Measurements from ENCODE around the gene ZAR1L.

The ZAR1L gene

DNA sequence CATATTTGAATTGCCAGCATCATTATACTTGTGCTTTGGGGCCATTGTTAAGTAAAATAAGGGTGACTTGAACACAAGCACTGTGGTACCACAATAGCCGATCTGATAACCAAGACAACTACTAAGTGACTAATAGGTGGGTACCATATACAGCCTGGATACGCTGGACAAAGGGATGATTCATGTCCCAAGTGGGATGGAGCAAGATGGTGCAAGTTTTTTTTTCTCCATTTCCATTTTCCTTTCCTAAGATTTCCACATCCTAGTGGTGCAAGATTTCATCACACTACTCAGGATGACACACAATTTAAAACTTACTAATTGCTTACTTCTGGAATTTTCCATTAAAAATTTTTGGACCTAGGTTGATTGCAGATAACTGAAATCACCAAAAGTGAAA is 15.3 kb upstream of the ZAR1L start:
- no peak overlapping the region for H2BK12ac ChIP-seq (ENCODE audit: low read length)
- no peaks in the 10 kb centered on the region for H3K79me1 ChIP-seq (ENCODE audit: low read depth, low read length)
- H3K9me3 ChIP-seq (replicated peaks in 1 of 2; ENCODE audit: control insufficient read depth in 2 of 2, insufficient read depth in 1 of 2, low read depth in 1 of 2, low read length in 2 of 2): peaks cover 2 to 7% of the 10 kb centered on the region in 2 donors
- H3K14ac ChIP-seq (ENCODE audit: low read length): no peak overlapping the region
- no peak overlapping the region for H3K27ac ChIP-seq (replicated peaks; ENCODE audit: low read length)
- H3K27me3 ChIP-seq (ENCODE audit: control insufficient read depth in 3 of 3, insufficient read depth in 3 of 3, low read depth in 1 of 3, low read length in 3 of 3): no peaks in the 10 kb centered on the region
- H2BK15ac ChIP-seq (ENCODE audit: low read length): no peak overlapping the region
- no peak overlapping the region for H2BK5ac ChIP-seq (ENCODE audit: low read length)
- DNase-seq (ENCODE audit: low spot score): no peak
- no CpG with 5 or more reads among the region's 2 CpGs for whole genome bisulfite sequencing, 2 donors (ENCODE audit: extremely low coverage in 2 of 2, insufficient read length in 2 of 2, insufficient replicate concordance in 1 of 2)
- H4K91ac ChIP-seq (ENCODE audit: low read depth, low read length, poor library complexity): no peak overlapping the region
- no peak overlapping the region for H2AFZ ChIP-seq (ENCODE audit: low read length)
- no peak overlapping the region for H4K8ac ChIP-seq (ENCODE audit: low read depth, low read length)
- H3K9ac ChIP-seq (ENCODE audit: low read depth, low read length, poor library complexity): no peak overlapping the region
- H3K4me3 ChIP-seq (ENCODE audit: low read length in 2 of 2): no peak overlapping the region
- no peak overlapping the region for H3K18ac ChIP-seq (ENCODE audit: low read length)
- H3K36me3 ChIP-seq (replicated peaks in 1 of 2; ENCODE audit: control insufficient read depth in 2 of 2, insufficient read depth in 2 of 2, low read length in 2 of 2): peaks cover 14 to 94% of the 10 kb centered on the region in 2 donors
- H3K23ac ChIP-seq (ENCODE audit: low read depth, low read length, poor library complexity): no peak overlapping the region
- H3K4me2 ChIP-seq (ENCODE audit: insufficient read depth, low read length, poor library complexity, severe bottlenecking): no peak overlapping the region
- no peak overlapping the region for H3K4ac ChIP-seq (ENCODE audit: low read length)
- no peak overlapping the region for H2BK120ac ChIP-seq (ENCODE audit: low read depth, low read length)
- H2AK5ac ChIP-seq (ENCODE audit: low read depth, low read length): no peak overlapping the region
- no peaks in the 10 kb centered on the region for H3K4me1 ChIP-seq (ENCODE audit: control insufficient read depth in 2 of 2, insufficient read depth in 1 of 2, low read depth in 1 of 2, low read length in 2 of 2)

DNA sequence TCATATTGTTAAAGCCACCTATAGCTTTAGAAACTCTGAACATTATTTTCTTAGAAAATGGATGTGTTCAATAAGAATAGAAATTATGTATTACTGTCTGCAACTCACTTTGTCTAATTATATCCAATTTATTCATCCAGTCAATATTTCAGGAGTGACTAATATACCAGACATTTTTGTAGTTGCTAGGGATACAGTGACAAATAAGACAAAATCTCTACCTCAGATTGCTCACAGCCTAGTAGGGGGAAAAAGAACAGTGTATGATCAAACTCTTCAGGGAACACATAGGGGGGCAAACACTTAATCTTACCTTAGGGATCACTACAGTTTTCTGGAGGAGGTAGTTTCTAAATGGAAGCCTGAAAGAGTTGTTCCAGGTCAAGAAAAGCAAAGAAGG is 8.7 kb upstream of the ZAR1L start:
- H3K36me3 ChIP-seq (replicated peaks in 1 of 2; ENCODE audit: control insufficient read depth in 2 of 2, insufficient read depth in 2 of 2, low read length in 2 of 2): peaks cover 8 to 94% of the 10 kb centered on the region in 2 donors
- H3K9me3 ChIP-seq (replicated peaks in 1 of 2; ENCODE audit: control insufficient read depth in 2 of 2, insufficient read depth in 1 of 2, low read depth in 1 of 2, low read length in 2 of 2): peaks cover 0 to 11% of the 10 kb centered on the region in 2 donors
- H4K8ac ChIP-seq (ENCODE audit: low read depth, low read length): no peak overlapping the region
- H3K18ac ChIP-seq (ENCODE audit: low read length): no peak overlapping the region
- no peak overlapping the region for H2BK5ac ChIP-seq (ENCODE audit: low read length)
- no peak overlapping the region for H2BK12ac ChIP-seq (ENCODE audit: low read length)
- no peak overlapping the region for H2BK120ac ChIP-seq (ENCODE audit: low read depth, low read length)
- H3K79me1 ChIP-seq (ENCODE audit: low read depth, low read length): no peaks in the 10 kb centered on the region
- H3K4ac ChIP-seq (ENCODE audit: low read length): no peak overlapping the region
- H2BK15ac ChIP-seq (ENCODE audit: low read length): no peak overlapping the region
- H3K4me3 ChIP-seq (ENCODE audit: low read length in 2 of 2): no peak overlapping the region
- no peak overlapping the region for H4K91ac ChIP-seq (ENCODE audit: low read depth, low read length, poor library complexity)
- no peak overlapping the region for H3K9ac ChIP-seq (ENCODE audit: low read depth, low read length, poor library complexity)
- no peaks in the 10 kb centered on the region for H3K4me1 ChIP-seq (ENCODE audit: control insufficient read depth in 2 of 2, insufficient read depth in 1 of 2, low read depth in 1 of 2, low read length in 2 of 2)
- H3K23ac ChIP-seq (ENCODE audit: low read depth, low read length, poor library complexity): no peak overlapping the region
- DNase-seq (ENCODE audit: low spot score): no peak
- H3K4me2 ChIP-seq (ENCODE audit: insufficient read depth, low read length, poor library complexity, severe bottlenecking): no peak overlapping the region
- no peak overlapping the region for H2AK5ac ChIP-seq (ENCODE audit: low read depth, low read length)
- H3K27me3 ChIP-seq (ENCODE audit: control insufficient read depth in 3 of 3, insufficient read depth in 3 of 3, low read depth in 1 of 3, low read length in 3 of 3): no peaks in the 10 kb centered on the region
- no peak overlapping the region for H3K27ac ChIP-seq (replicated peaks; ENCODE audit: low read length)
- H2AFZ ChIP-seq (ENCODE audit: low read length): no peak overlapping the region
- no peak overlapping the region for H3K14ac ChIP-seq (ENCODE audit: low read length)

DNA sequence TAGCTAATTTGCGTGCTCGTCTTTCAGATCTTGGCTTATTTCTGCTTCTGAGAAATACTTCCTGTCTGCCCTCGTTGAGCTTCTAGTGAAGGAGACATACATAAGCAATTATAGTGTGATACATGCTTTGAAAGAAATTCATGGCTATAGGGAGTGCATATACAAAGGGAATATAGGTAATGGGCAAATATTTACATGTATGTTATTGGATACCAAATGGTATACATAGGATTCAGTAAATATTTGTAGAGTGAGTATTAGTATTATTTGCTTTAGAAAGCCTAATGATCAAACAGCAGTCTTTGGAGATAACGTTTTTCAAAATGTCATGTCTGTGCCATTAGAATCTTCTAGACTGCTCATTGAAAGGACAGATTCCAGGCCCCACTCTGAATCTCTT is 5.4 kb upstream of the ZAR1L start:
- Histone ChIP-seq H2AFZ (ENCODE audit: low read length) (no peak overlapping the region), H3K14ac (ENCODE audit: low read length) (no peak overlapping the region), H3K9ac (ENCODE audit: low read depth, low read length, poor library complexity) (no peak overlapping the region), H2BK120ac (ENCODE audit: low read depth, low read length) (no peak overlapping the region), H3K4me1 (ENCODE audit: control insufficient read depth in 2 of 2, insufficient read depth in 1 of 2, low read depth in 1 of 2, low read length in 2 of 2) (no peaks in the 10 kb centered on the region), H2BK12ac (ENCODE audit: low read length) (no peak overlapping the region), H2AK5ac (ENCODE audit: low read depth, low read length) (no peak overlapping the region), H3K18ac (ENCODE audit: low read length) (no peak overlapping the region), H4K91ac (ENCODE audit: low read depth, low read length, poor library complexity) (no peak overlapping the region), H3K27ac (replicated peaks; ENCODE audit: low read length) (no peak overlapping the region), H4K8ac (ENCODE audit: low read depth, low read length) (no peak overlapping the region), H2BK15ac (ENCODE audit: low read length) (no peak overlapping the region), H3K4ac (ENCODE audit: low read length) (no peak overlapping the region), H3K4me3 (ENCODE audit: low read length in 2 of 2) (no peak overlapping the region), H3K79me1 (ENCODE audit: low read depth, low read length) (no peaks in the 10 kb centered on the region), H3K27me3 (ENCODE audit: control insufficient read depth in 3 of 3, insufficient read depth in 3 of 3, low read depth in 1 of 3, low read length in 3 of 3) (no peaks in the 10 kb centered on the region), H3K23ac (ENCODE audit: low read depth, low read length, poor library complexity) (no peak overlapping the region), H3K4me2 (ENCODE audit: insufficient read depth, low read length, poor library complexity, severe bottlenecking) (no peak overlapping the region), H3K36me3 (replicated peaks in 1 of 2; ENCODE audit: control insufficient read depth in 2 of 2, insufficient read depth in 2 of 2, low read length in 2 of 2) (peaks cover 8 to 83% of the 10 kb centered on the region in 2 donors), H2BK5ac (ENCODE audit: low read length) (no peak overlapping the region), H3K9me3 (replicated peaks in 1 of 2; ENCODE audit: control insufficient read depth in 2 of 2, insufficient read depth in 1 of 2, low read depth in 1 of 2, low read length in 2 of 2) (peaks cover 0 to 11% of the 10 kb centered on the region in 2 donors)
- no peak for DNase-seq (ENCODE audit: low spot score)
- WGBS, 2 donors (ENCODE audit: extremely low coverage in 2 of 2, insufficient read length in 2 of 2, insufficient replicate concordance in 1 of 2): no CpG with 5 or more reads among the region's 4 CpGs

DNA sequence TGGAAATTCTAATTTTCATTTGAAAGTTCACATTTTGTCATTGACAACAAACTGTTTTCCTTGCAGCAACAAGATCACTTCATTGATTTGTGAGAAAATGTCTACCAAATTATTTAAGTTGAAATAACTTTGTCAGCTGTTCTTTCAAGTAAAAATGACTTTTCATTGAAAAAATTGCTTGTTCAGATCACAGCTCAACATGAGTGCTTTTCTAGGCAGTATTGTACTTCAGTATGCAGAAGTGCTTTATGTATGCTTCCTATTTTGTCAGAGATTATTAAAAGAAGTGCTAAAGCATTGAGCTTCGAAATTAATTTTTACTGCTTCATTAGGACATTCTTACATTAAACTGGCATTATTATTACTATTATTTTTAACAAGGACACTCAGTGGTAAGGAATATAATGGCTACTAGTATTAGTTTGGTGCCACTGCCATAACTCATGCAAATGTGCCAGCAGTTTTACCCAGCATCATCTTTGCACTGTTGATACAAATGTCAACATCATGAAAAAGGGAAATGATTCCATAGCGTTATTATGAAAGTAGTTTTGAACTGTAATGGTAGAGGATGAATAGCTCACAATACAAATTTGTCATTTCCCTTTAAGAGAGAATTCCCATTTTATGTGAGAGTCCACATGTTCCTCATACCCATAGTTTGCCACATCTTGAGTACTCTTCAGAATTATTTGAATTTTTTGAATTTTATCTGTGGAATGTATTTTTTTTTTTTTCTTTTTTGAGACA is 2.7 kb upstream of the ZAR1L start:
- Histone ChIP-seq H3K4me1 (ENCODE audit: control insufficient read depth in 2 of 2, insufficient read depth in 1 of 2, low read depth in 1 of 2, low read length in 2 of 2) (peaks cover 0 to 4% of the 10 kb centered on the region in 2 donors), H3K4me2 (ENCODE audit: insufficient read depth, low read length, poor library complexity, severe bottlenecking) (no peak overlapping the region), H3K18ac (ENCODE audit: low read length) (no peak overlapping the region), H3K27ac (replicated peaks; ENCODE audit: low read length) (no peak overlapping the region), H3K9ac (ENCODE audit: low read depth, low read length, poor library complexity) (no peak overlapping the region), H2BK120ac (ENCODE audit: low read depth, low read length) (no peak overlapping the region), H3K36me3 (replicated peaks in 1 of 2; ENCODE audit: control insufficient read depth in 2 of 2, insufficient read depth in 2 of 2, low read length in 2 of 2) (peaks cover 8 to 61% of the 10 kb centered on the region in 2 donors), H2AFZ (ENCODE audit: low read length) (no peak overlapping the region), H2AK5ac (ENCODE audit: low read depth, low read length) (no peak overlapping the region), H2BK5ac (ENCODE audit: low read length) (no peak overlapping the region), H3K79me1 (ENCODE audit: low read depth, low read length) (no peaks in the 10 kb centered on the region), H3K27me3 (ENCODE audit: control insufficient read depth in 3 of 3, insufficient read depth in 3 of 3, low read depth in 1 of 3, low read length in 3 of 3) (no peaks in the 10 kb centered on the region), H2BK12ac (ENCODE audit: low read length) (no peak overlapping the region), H4K8ac (ENCODE audit: low read depth, low read length) (no peak overlapping the region), H3K4me3 (ENCODE audit: low read length in 2 of 2) (no peak overlapping the region), H3K23ac (ENCODE audit: low read depth, low read length, poor library complexity) (no peak overlapping the region), H3K9me3 (replicated peaks in 1 of 2; ENCODE audit: control insufficient read depth in 2 of 2, insufficient read depth in 1 of 2, low read depth in 1 of 2, low read length in 2 of 2) (peaks cover 0 to 11% of the 10 kb centered on the region in 2 donors), H4K91ac (ENCODE audit: low read depth, low read length, poor library complexity) (no peak overlapping the region), H3K14ac (ENCODE audit: low read length) (no peak overlapping the region), H2BK15ac (ENCODE audit: low read length) (no peak overlapping the region), H3K4ac (ENCODE audit: low read length) (no peak overlapping the region)
- no CpG with 5 or more reads among the region's 2 CpGs for WGBS, 2 donors (ENCODE audit: extremely low coverage in 2 of 2, insufficient read length in 2 of 2, insufficient replicate concordance in 1 of 2)
- DNase-seq (ENCODE audit: low spot score): no peak

All from neuronal stem cell (in vitro differentiated cells).